RWPE2 (cell line): ENCODE data around the gene PRKG1.

ENCODE experiments used
- ATAC-seq: fragments of 200-7000 bp; cut with Tn5 transposase; 3 replicates; pipeline ENCODE4 v1.9.1; 2021; ENCODE audit warnings: low read depth
- DNase-seq: peaks from one replicate; pipeline ENCODE4 v3.0.0-alpha.2; 2020; ENCODE audit warnings: low spot score
- H3K27ac ChIP-seq: fragments of 450-650 bp; 2 replicates; pipeline ENCODE4 v1.5.1; 2017; ENCODE audit warnings: mild to moderate bottlenecking; ENCODE audit not compliant: poor library complexity, severe bottlenecking
- H3K27me3 ChIP-seq: fragments of 250-450 bp; sonication (Bioruptor Pico); 2 replicates; pipeline ENCODE4 v1.5.1; 2021; ENCODE audit warnings: mild to moderate bottlenecking, moderate library complexity; ENCODE audit not compliant: insufficient read depth, poor library complexity, severe bottlenecking
- H3K36me3 ChIP-seq: fragments of 250-450 bp; sonication (Bioruptor Pico); 2 replicates; pipeline ENCODE4 v1.5.1; 2020; ENCODE audit warnings: low read depth, mild to moderate bottlenecking, moderate library complexity
- H3K4me1 ChIP-seq: fragments of 250-450 bp; sonication (Bioruptor Pico); 2 replicates; pipeline ENCODE4 v1.5.1; 2021; ENCODE audit warnings: mild to moderate bottlenecking, moderate library complexity; ENCODE audit not compliant: insufficient read depth, poor library complexity, severe bottlenecking
- H3K4me3 ChIP-seq: fragments of 250-450 bp; sonication (Bioruptor Pico); 2 replicates; pipeline ENCODE4 v1.5.1; 2021; ENCODE audit warnings: mild to moderate bottlenecking, moderate library complexity; ENCODE audit not compliant: severe bottlenecking
- H3K9me3 ChIP-seq: fragments of 250-450 bp; sonication (Bioruptor Pico); 2 replicates; pipeline ENCODE4 v1.5.1; 2021; ENCODE audit warnings: mild to moderate bottlenecking, moderate library complexity; ENCODE audit not compliant: severe bottlenecking
- TF ChIP-seq, protein P1 (sequence below): fragments of 450-650 bp; IDR thresholded peaks from one replicate; pipeline ENCODE4 v1.5.1; 2017; ENCODE audit warnings: mild to moderate bottlenecking, moderate library complexity; ENCODE audit not compliant: poor library complexity, severe bottlenecking

PRKG1 gene

DNA sequence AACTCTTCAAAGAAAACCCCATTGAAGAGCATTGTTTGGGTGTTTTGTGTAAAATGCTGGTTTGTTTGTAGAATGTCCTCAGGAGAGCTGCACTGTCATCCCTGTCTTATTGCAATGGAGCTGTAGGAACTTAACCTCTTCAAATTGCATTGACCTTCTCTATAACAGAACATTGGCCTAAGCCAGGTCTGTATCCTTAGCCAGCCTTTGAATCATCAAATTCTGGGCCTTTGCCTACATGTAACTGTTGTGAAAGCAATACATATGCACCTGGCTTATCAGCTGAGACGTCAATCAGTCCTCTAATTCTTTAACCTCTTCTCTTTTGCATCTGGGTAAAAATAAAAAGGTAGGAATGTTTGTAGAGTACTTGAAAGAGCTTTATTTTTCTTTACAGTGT is 429.1 kb downstream of the PRKG1 start:
- no peaks in the 10 kb centered on the region for H3K27me3 ChIP-seq
- no peak overlapping the region for H3K27ac ChIP-seq
- no peaks in the 10 kb centered on the region for H3K36me3 ChIP-seq
- no peak overlapping the region for H3K4me3 ChIP-seq
- ATAC-seq (no peak), DNase-seq (no peak)
- TF ChIP-seq, protein P1, sequence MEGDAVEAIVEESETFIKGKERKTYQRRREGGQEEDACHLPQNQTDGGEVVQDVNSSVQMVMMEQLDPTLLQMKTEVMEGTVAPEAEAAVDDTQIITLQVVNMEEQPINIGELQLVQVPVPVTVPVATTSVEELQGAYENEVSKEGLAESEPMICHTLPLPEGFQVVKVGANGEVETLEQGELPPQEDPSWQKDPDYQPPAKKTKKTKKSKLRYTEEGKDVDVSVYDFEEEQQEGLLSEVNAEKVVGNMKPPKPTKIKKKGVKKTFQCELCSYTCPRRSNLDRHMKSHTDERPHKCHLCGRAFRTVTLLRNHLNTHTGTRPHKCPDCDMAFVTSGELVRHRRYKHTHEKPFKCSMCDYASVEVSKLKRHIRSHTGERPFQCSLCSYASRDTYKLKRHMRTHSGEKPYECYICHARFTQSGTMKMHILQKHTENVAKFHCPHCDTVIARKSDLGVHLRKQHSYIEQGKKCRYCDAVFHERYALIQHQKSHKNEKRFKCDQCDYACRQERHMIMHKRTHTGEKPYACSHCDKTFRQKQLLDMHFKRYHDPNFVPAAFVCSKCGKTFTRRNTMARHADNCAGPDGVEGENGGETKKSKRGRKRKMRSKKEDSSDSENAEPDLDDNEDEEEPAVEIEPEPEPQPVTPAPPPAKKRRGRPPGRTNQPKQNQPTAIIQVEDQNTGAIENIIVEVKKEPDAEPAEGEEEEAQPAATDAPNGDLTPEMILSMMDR: no peak
- no peaks in the 10 kb centered on the region for H3K4me1 ChIP-seq
- no peaks in the 10 kb centered on the region for H3K9me3 ChIP-seq

DNA sequence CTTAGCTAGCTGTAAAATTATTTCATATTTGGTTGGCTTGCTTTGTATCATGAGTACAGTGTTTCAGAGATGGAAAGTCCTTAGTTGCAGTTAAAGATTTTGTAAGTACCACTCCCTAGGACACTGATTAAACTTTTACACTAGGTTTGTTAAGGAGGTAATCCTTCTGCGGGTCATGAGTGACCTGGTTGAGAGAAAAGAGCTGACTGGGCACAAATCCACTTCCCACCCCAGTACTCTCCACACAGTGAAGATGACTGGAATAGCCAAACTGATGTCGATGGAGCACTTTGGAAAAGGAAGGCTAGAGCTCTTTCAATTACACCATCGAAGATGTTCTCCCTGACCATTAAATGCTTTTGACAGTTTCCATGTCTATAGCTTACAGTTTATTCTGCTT is 433.2 kb downstream of the PRKG1 start:
- DNase-seq (no peak), ATAC-seq (no peak)
- Histone ChIP-seq H3K27ac (no peak overlapping the region), H3K9me3 (no peaks in the 10 kb centered on the region), H3K27me3 (no peaks in the 10 kb centered on the region), H3K36me3 (no peaks in the 10 kb centered on the region), H3K4me3 (no peak overlapping the region), H3K4me1 (no peaks in the 10 kb centered on the region)
- TF ChIP-seq, protein P1: no peak

DNA sequence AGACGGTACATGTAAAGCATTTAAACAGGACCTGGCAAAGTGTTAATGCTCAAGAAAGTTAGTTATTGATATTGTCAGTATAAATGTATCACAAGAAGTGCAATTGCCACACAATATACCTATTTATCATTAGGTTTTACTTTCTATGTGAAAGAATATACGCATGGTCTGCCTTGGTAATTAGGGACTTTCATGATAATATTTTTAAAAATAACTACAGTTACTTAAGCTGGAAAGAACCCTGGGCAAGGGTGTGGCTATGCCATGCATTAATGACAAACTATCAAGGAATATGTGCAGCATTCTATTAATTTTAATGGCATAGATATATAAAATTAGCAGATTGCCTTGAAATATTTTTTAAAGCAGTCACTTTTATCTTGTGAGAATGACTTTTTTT is 433.9 kb downstream of the PRKG1 start:
- H3K4me3 ChIP-seq: no peak overlapping the region
- no peaks in the 10 kb centered on the region for H3K36me3 ChIP-seq
- no peak overlapping the region for H3K27ac ChIP-seq
- H3K27me3 ChIP-seq: no peaks in the 10 kb centered on the region
- DNase-seq (no peak), ATAC-seq (no peak)
- TF ChIP-seq, protein P1: no peak
- H3K9me3 ChIP-seq: no peaks in the 10 kb centered on the region
- H3K4me1 ChIP-seq: no peaks in the 10 kb centered on the region

DNA sequence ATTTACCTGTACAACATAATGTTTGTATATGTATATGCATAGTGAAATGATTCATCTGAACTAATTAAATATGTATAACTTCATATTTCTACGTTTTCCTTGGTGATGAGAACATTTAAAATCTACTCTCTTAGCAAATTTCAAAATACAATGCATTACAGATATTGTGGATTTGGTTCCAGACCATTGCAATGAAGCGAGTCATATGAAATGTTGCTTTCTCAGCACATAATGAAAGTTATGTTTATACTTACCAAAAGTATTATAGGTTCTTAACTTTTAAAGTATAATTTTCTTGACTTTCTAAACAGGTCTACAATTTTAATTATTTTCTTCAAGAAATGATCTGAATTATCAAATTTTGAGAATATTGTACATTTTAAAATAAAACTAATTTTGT is 435.9 kb downstream of the PRKG1 start:
- no peak overlapping the region for H3K27ac ChIP-seq
- TF ChIP-seq, protein P1: no peak
- no peak overlapping the region for H3K4me3 ChIP-seq
- ATAC-seq (no peak), DNase-seq (no peak)
- no peaks in the 10 kb centered on the region for H3K36me3 ChIP-seq
- no peaks in the 10 kb centered on the region for H3K4me1 ChIP-seq
- peaks cover 1% of the 10 kb centered on the region for H3K27me3 ChIP-seq
- no peaks in the 10 kb centered on the region for H3K9me3 ChIP-seq

DNA sequence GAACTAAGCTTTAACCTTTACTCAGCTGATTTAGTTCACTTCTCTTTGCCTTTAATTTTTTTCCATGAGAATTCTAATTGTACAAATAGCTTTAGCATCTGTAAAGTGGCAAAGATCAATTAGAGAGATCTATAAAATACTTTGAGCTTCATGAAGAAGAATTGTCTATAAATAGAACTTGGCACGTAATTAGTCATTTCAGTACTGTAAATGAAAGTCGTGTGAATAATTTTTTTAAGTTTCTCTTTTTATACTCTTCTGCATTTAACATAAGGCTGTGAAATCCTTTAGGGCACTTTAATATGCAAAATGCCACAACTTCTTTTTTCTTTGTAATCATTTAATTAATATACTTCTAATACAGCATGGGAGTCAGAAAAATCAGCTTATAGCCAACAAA is 447.3 kb downstream of the PRKG1 start:
- DNase-seq (no peak), ATAC-seq (no peak)
- H3K4me3 ChIP-seq: no peak overlapping the region
- no peaks in the 10 kb centered on the region for H3K9me3 ChIP-seq
- H3K27ac ChIP-seq: no peak overlapping the region
- no peaks in the 10 kb centered on the region for H3K36me3 ChIP-seq
- no peaks in the 10 kb centered on the region for H3K4me1 ChIP-seq
- TF ChIP-seq, protein P1: no peak
- H3K27me3 ChIP-seq: no peaks in the 10 kb centered on the region
